ENCODE measurements around the gene NDEL1.

GRCh38 chr17:8405499-8406016, 30.1 kb upstream of the NDEL1 start:
- TF ChIP-seq, protein P1, sequence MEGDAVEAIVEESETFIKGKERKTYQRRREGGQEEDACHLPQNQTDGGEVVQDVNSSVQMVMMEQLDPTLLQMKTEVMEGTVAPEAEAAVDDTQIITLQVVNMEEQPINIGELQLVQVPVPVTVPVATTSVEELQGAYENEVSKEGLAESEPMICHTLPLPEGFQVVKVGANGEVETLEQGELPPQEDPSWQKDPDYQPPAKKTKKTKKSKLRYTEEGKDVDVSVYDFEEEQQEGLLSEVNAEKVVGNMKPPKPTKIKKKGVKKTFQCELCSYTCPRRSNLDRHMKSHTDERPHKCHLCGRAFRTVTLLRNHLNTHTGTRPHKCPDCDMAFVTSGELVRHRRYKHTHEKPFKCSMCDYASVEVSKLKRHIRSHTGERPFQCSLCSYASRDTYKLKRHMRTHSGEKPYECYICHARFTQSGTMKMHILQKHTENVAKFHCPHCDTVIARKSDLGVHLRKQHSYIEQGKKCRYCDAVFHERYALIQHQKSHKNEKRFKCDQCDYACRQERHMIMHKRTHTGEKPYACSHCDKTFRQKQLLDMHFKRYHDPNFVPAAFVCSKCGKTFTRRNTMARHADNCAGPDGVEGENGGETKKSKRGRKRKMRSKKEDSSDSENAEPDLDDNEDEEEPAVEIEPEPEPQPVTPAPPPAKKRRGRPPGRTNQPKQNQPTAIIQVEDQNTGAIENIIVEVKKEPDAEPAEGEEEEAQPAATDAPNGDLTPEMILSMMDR (IDR thresholded peaks at IDR 0.05; ENCODE audit: low read length) = no peak
- no peak for TF ChIP-seq EZH2 (IDR thresholded peaks at IDR 0.05; ENCODE audit: borderline replicate concordance, low read length)
